ENCODE results near the gene CERCAM. TPM values are rescaled to one million over a fixed set of nuclear protein-coding genes. Genes with fewer than 3 reads are reported as not detected.

The CERCAM gene
- total and polyA plus RNA-seq, 4 donors, result 1.1 to 2.9 (median 1.8) TPM

GRCh38 chr9:128486201-128486600 is 65.5 kb downstream of the CERCAM start:
- H3K4me1 ChIP-seq (ENCODE audit: control insufficient read depth in 4 of 4, insufficient read depth in 4 of 4, low read length in 3 of 4), result no peaks in the 10 kb centered on the region
- H3K27ac ChIP-seq (ENCODE audit: low read depth in 1 of 2, low read length in 2 of 2), result no peak overlapping the region
- H3K36me3 ChIP-seq (ENCODE audit: control insufficient read depth in 4 of 4, insufficient read depth in 3 of 4, low read depth in 1 of 4, low read length in 3 of 4), result peaks cover 4 to 42% (median 12%) of the 10 kb centered on the region in 4 donors
- H3K4me3 ChIP-seq (ENCODE audit: low read depth in 1 of 3, low read length in 3 of 3), result no peak overlapping the region
- no peak for DNase-seq (ENCODE audit: low spot score)
- H3K9me3 ChIP-seq (ENCODE audit: control insufficient read depth in 4 of 4, low read length in 3 of 4), result no peaks in the 10 kb centered on the region
- TF ChIP-seq, protein P1, sequence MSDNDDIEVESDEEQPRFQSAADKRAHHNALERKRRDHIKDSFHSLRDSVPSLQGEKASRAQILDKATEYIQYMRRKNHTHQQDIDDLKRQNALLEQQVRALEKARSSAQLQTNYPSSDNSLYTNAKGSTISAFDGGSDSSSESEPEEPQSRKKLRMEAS (IDR thresholded peaks at IDR 0.05), result no peak
- no peak for TF ChIP-seq NR2F2 (IDR thresholded peaks at IDR 0.05)
- no peak for TF ChIP-seq TAF1 (conservative IDR thresholded peaks at IDR 0.05)
- TF ChIP-seq HNF4A (conservative IDR thresholded peaks at IDR 0.05), result no peak
- TF ChIP-seq RAD21 (IDR thresholded peaks at IDR 0.05), result no peak
- no peak for TF ChIP-seq YY1 (IDR thresholded peaks at IDR 0.05)
- TF ChIP-seq SP1 (IDR thresholded peaks at IDR 0.05), result no peak
- no peak for TF ChIP-seq RXRA (IDR thresholded peaks at IDR 0.05)
- TF ChIP-seq, protein P2, sequence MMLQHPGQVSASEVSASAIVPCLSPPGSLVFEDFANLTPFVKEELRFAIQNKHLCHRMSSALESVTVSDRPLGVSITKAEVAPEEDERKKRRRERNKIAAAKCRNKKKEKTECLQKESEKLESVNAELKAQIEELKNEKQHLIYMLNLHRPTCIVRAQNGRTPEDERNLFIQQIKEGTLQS (IDR thresholded peaks at IDR 0.05), result no peak
- TF ChIP-seq REST (IDR thresholded peaks at IDR 0.05), result no peak
- no peak overlapping the region for H3K9ac ChIP-seq (ENCODE audit: low read depth in 1 of 2, low read length in 2 of 2)
- no peaks in the 10 kb centered on the region for H3K27me3 ChIP-seq (ENCODE audit: control insufficient read depth in 4 of 4, insufficient read depth in 4 of 4, low read length in 3 of 4)

Other genes with a start within 250 kb of the CERCAM start
- gene CIZ1, start 229.3 kb upstream of the CERCAM start, total RNA-seq, result 10 to 100 TPM; 12.5 to 15.5 TPM
- gene CIZ1, start 229.3 kb upstream of the CERCAM start, polyA plus RNA-seq, result 10 to 100 TPM; 13.6 to 13.8 TPM
- gene DNM1, start 217.5 kb upstream of the CERCAM start, total RNA-seq, result 1 to 10 TPM; 1.6 to 5.9 TPM
- under 1 TPM; 0.29 to 0.68 TPM for gene DNM1, start 217.5 kb upstream of the CERCAM start, polyA plus RNA-seq
- 10 to 100 TPM; 21.9 to 45.7 TPM for gene GOLGA2, start 144.8 kb upstream of the CERCAM start, total RNA-seq
- gene GOLGA2, start 144.8 kb upstream of the CERCAM start, polyA plus RNA-seq, result 10 to 100 TPM; 14.4 to 34.0 TPM
- gene SWI5, start 144.6 kb upstream of the CERCAM start, total RNA-seq, result 10 to 100 TPM; 10.7 to 12.2 TPM
- 10 to 100 TPM; 20.2 to 34.0 TPM for gene SWI5, start 144.6 kb upstream of the CERCAM start, polyA plus RNA-seq
- gene TRUB2, start 98.4 kb upstream of the CERCAM start, total RNA-seq, result 10 to 100 TPM; 12.7 to 13.3 TPM
- gene TRUB2, start 98.4 kb upstream of the CERCAM start, polyA plus RNA-seq, result 10 to 100 TPM; 25.4 to 35.8 TPM
- 10 to 100 TPM; 12.8 to 31.4 TPM for gene COQ4, start 98.0 kb upstream of the CERCAM start, total RNA-seq
- gene COQ4, start 98.0 kb upstream of the CERCAM start, polyA plus RNA-seq, result 10 to 100 TPM; 36.2 to 53.3 TPM
- gene SLC27A4, start 80.3 kb upstream of the CERCAM start, total RNA-seq, result 10 to 100 TPM in 1 of 2 donors, 1 to 10 TPM in 1; 5.9 to 18.6 TPM
- gene SLC27A4, start 80.3 kb upstream of the CERCAM start, polyA plus RNA-seq, result 10 to 100 TPM; 10.8 to 36.4 TPM
- 10 to 100 TPM; 12.1 to 17.3 TPM for gene URM1, start 49.5 kb upstream of the CERCAM start, total RNA-seq
- gene URM1, start 49.5 kb upstream of the CERCAM start, polyA plus RNA-seq, result 10 to 100 TPM; 21.8 to 35.0 TPM
- gene ODF2, start 35.1 kb downstream of the CERCAM start, total RNA-seq, result 10 to 100 TPM; 19.8 to 21.8 TPM
- 10 to 100 TPM in 1 of 2 donors, 1 to 10 TPM in 1; 5.7 to 13.6 TPM for gene ODF2, start 35.1 kb downstream of the CERCAM start, polyA plus RNA-seq
- 10 to 100 TPM; 15.6 to 19.5 TPM for gene GLE1, start 83.9 kb downstream of the CERCAM start, total RNA-seq
- 10 to 100 TPM in 1 of 2 donors, 1 to 10 TPM in 1; 5.3 to 10.0 TPM for gene GLE1, start 83.9 kb downstream of the CERCAM start, polyA plus RNA-seq
- gene SPTAN1, start 131.7 kb downstream of the CERCAM start, total RNA-seq, result 10 to 100 TPM; 76.9 to 86.5 TPM
- gene SPTAN1, start 131.7 kb downstream of the CERCAM start, polyA plus RNA-seq, result 10 to 100 TPM; 31.3 to 43.8 TPM
- gene DYNC2I2, start 236.0 kb downstream of the CERCAM start, total RNA-seq, result 10 to 100 TPM; 10.9 to 58.0 TPM
- 10 to 100 TPM; 18.5 to 20.7 TPM for gene DYNC2I2, start 236.0 kb downstream of the CERCAM start, polyA plus RNA-seq

Measured in liver (tissue), 9 donors.